GM18508 (cell line): Measurements from ENCODE around the gene EHD3.
"Not testable (repeated sequence)": the region's sequence is repeated elsewhere in the genome, so short reads cannot be mapped to it uniquely, and the experiment has no call there.

Experiments
- ATAC-seq: cut with Tn5 transposase; IDR thresholded peaks from one replicate; pipeline ENCODE4 v1.9.1; 2021; ENCODE audit warnings: moderate number of reproducible peaks; ENCODE audit not compliant: insufficient read depth, unreplicated experiment

The EHD3 gene

DNA sequence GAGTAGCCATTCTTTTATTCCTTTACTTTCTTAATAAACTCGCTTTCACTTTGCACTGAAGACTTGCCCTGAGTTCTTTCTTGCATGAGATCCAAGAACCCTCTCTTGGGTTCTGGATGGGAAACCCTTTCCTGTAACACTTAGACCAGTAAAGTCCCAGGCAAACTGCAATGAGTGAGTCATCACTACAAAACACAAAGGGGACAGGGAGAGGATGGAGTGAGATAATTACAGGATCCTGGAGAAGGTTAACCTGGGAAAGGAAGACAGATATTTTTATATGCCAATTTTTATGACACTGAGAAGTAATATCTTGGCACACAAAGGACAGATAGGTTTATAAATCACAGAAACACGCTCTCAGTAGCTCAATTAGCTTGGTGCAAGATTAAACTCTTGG is 48.7 kb downstream of the EHD3 start:
- ATAC-seq: no peak

DNA sequence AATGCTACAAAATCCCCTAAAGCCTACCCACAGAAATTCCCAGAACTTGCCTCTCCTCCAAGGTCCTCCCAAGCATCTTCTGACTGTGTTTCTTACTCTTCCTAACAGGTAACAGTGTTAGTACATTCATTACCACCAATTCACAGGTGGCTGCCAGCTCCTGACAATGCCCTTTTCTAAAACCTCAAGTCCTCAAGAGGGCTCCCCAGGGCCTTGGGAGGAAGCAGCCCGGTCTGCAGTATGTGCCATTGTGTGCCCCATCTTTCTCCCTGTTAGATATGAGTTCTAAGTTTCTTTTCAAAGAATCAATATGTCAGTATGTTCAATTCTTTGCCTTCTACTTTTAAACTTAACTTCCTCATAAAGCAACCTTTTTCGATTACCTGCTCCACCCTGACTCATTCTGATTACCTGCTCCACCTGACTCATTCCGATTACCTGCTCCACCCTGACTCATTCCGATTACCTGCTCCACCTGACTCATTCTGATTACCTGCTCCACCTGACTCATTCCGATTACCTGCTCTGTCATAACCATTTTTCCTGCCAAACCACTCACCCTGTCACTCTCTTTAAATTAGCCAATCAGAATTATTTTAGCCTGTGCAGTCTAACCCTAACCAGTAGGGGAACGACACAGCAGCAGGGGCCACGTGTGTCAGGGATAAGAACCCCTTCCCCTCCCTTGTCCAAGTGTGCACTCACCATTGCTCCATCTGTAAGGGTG is 49.4 kb downstream of the EHD3 start:
- ATAC-seq: not testable (repeated sequence)

DNA sequence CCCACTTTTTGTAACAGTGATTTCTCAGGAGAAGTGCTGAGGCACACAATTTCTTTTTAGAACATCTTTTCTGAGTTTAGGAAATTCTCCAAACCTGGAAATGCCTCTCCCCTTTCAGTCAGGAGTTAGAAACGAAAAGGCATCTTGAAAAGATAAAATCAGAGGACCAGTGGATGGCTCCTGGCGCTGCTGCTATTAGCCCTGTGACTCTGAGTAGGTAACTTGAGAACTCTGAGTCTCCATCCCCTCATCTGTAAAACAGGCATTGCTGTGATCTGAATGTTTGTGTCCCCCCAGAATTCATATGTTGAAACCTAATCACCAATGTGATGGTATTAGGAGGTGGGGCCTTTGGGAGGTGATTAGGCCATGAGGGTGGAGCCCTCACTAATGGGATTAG is 50.2 kb downstream of the EHD3 start:
- no peak for ATAC-seq

DNA sequence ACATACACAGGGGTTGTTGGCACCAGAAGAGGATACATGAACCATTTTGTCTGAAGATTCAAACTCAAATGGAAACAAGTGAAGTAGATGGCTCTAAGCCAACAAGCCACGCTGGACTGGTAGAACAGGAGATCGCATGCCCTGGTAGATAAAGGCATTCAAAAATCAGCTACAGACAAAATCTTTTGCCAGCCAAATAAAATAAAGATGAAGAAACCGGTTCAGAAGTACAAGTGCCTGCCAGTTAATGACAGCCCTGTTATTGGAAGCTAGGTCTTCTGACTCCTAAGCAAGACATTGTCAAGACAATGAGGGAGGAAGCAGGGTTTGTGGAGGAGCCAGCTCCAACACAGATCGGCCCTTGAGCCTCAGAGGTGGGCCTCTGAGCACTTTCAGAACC is 52.3 kb downstream of the EHD3 start:
- ATAC-seq: no peak

DNA sequence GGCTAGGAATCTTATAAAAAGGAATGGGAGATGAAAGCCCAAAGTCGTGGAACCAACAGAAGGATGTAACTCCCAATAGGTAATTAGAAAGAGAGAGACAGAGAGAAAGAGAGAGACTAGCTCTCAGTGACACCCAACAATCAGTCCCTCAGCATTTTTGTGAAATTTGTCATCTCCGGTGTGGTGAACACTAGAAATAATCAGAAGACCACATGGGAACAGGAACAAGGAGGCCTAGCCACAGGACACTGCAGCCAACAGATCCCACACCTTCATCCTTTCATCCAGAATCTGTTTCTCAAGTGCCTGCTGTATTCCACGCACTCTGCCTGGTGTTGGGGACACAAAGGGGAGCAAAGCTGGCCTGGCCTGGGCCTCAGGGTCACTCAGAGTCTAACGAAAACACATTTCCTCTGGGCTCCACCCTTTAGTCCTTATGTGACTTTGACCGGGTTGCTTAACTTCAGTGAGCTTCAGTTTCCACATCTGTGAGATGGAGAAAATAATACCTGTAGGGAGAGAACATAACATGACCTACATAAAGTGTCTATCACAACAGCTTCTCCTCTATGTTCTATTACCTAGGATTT is 53.1 kb downstream of the EHD3 start:
- ATAC-seq: no peak

DNA sequence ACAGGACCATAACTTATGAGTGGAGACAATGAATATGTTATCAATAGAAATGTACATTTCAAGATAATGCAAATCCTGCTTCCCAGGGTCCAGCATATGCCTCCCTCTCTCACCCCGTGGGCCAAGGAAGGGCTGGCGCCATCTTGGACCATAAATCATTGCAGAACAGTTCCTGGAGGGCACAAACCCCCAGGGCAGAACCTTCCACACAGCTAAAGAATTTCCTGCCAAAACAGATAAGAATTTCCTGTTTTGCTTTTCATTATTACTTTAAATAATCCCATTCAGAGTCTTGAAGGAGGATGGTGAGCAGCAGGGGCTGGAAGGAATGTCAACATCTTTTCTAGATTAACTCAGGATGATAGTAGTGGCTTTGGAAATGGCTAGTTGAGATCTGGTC is 53.7 kb downstream of the EHD3 start:
- no peak for ATAC-seq

DNA sequence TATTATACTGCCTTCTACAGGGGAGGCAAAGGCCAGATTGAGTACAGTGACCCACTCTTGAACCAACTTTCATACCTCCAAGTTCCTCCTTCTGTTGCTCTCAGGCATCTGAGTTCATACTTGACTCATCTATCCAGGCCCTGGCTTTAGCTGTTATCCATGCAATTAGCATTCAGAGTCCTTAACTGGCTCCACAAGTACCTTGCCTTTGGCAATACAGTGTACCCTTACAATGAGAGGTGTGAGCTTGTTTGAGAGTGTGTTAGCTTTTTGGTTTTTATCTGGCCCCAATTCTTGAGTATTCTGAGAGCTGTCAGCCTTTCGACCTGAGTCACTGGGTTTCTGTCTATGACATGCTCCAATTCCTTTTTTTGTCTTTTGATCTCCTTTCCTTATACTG is 60.2 kb downstream of the EHD3 start:
- ATAC-seq: no peak

DNA sequence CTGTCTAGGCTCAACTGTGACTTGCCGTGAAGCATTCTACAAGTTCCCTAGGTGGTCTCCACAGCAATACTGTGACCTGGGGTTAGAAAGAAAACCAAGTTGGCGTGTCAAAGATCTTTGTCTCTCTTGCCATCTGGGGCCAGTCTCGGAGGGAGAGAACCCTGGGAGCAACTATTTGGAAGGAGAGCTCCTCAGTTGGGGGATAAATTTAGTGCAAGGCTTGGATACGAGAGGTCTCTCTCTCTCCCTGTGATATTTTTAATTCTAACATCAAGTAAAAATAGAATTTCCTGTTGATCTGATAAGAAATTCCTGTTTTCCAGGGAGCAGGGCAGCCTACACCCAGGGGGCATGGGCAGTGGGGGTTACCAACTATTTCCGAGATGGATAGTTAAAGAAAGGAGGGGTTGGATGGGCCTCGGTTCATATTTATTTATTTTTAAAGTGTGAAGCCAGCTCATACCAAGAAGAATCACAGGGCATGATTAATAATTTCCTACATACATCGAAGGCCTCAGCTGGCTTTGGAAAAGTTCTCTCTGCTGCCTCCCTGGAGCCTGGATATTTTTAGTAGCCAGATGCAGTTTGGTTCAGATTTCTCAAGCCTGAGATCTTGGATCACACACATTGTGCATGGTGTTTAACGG is 62.8 kb downstream of the EHD3 start:
- no peak for ATAC-seq

DNA sequence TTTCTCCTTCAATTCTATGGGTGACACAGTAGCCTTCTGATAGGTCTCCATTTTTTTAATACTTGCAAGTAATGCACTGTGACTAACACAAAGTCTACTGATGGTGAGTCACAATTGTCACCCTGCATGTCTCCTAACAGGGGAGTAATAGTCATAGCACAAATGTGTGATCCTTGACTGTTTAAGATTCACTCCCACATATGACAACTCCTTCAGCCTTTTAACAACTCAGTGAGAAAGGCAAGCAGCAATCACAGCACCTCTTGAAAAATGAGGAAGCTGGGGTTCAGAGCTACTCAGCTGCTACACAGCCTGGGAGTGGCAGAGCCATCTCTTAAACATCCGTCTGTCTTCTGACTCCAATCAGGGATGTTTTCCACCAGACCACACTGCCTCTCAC is 63.8 kb downstream of the EHD3 start:
- no peak for ATAC-seq

DNA sequence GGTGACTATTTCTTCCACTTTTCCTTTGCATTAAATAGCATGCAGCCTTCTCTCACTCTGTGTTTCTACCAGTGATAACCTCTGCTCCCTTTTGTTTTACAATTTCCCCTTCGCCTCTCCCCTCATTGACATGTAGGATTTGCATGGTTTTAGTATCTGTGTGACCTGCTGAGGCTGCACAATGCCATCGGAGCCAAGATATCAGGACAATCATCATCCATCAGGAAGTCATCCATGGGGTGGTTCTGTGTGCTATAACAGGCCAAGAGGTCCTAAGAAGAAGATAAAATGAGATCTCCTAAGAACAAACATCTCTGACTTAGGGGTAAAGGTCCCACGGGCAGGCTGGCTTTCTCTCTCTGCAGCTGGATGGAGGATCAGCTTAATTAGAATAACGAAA is 65.6 kb downstream of the EHD3 start:
- no peak for ATAC-seq

DNA sequence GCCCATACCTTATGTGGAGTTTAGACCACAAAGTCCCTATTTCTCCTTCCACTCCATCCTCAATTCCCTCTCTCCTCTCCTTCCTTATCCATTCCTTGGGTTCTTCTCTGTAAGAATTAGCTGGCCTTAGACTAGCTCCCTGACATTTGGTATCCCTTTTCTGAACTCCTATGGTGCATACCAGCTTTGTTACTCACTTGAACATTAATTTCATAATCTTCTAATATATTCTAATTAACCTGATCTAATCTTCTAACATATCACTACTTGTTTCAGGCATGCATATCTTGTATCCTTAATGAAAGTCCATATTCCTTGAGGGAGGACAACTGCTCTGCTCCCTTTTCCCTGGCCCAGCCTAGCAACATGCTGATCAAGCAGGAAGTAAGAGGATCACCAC is 66.4 kb downstream of the EHD3 start:
- no peak for ATAC-seq

DNA sequence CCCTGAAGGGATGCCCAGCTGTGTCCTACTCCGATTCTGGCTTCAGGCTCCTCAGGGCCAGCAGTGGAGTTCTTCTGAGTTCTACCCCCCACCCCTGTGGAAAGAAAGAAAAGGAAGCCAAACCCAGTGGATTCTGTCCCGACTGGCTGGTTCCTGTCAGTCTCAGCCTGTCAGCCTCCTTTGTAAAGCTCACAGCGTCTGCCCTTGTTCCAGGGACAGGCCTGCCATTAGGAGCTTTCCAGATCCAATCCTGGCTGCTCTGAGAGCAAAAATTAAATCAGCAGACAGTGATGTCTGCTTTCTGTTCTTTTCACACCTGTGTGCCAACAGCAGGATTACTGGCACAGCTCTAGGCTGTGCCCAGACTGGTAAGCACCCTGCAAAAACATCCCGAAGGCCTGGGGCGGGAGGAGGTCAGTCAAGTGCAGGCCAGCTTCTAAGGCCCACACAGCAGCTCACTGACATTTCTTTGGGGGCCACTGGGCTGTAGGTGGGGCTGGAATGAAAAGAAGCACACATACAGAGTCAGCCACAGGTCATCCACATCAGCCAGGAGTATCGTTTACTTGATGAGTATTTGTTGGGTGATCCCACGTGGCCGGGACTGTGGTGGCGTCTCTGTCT is 69.1 kb downstream of the EHD3 start:
- ATAC-seq: no peak

DNA sequence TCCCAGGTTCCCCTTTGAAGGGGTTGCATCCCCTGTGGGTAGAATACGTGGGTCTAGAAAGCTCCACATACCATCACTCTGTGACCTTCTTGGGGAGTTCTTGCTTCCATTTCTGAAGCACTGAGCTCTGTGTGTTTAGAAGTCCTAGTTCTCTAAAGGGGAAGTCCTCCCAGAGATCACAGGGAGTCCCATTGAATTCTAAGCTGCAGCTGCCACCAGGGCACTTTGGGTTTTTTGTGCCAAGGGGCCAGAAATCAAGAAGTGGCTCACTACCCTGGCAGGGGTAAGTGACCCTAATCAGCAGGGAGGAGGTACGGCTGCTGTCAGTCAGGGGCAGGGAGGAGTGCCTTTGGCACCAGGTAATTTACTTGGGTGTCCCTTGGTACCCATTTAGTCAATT is 70.9 kb downstream of the EHD3 start:
- ATAC-seq: no peak

DNA sequence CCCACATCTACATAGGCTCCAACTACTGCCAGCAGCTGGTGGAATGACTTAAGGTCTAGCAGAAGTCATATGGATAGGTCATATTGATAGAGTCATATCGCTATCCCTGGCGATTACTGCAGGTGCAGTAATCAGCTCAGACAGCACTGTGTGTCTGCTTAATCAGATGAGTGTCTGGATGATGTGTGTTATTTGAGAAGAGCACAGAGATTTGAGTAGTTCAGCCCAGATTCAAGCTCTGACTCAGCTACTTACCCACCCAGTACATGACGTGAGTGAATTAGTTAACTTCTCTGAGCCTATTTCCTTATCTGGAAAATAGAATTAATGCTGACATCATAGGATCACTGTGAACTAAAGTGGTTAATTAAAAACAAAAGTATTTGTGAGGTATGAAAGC is 78.9 kb downstream of the EHD3 start:
- ATAC-seq: no peak

DNA sequence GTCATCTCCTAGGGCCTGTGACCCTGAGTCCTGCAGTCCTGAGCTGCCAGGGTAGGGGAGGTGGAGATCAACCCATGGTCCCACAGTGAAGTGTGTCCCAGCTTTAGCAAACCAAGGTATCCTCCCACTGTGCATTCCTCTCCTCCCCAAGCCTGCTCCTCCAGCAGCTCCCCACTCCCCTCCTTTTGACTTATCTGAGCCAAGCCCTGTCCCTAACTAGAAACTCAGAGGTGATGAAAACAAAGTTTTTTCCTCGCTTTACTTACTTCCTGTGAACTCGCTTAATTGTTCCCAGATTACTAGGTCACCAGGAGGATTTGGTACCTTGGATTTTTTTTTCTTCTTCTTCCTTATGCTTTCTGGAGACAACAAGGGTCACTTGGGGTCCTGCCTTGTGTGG is 80.8 kb downstream of the EHD3 start:
- ATAC-seq: no peak

DNA sequence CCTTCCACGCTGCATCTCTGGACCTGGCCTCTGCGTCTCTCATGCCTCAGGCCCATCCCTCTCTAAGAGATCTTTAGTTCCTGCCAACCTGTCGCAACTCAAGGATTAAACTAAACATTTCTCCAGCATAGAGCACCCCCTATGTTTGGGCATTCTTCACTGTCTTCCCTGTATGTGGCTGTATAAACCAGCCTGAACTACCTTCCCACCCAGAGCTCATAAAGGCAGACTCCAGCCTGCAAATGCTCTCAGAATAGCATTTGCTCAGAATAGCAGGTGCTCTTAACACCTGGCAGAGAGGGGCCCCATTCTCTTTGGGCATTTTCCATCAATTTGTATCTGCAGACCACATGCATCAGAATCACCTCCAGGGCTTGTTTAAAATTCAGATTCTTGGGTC is 83.4 kb downstream of the EHD3 start:
- no peak for ATAC-seq

DNA sequence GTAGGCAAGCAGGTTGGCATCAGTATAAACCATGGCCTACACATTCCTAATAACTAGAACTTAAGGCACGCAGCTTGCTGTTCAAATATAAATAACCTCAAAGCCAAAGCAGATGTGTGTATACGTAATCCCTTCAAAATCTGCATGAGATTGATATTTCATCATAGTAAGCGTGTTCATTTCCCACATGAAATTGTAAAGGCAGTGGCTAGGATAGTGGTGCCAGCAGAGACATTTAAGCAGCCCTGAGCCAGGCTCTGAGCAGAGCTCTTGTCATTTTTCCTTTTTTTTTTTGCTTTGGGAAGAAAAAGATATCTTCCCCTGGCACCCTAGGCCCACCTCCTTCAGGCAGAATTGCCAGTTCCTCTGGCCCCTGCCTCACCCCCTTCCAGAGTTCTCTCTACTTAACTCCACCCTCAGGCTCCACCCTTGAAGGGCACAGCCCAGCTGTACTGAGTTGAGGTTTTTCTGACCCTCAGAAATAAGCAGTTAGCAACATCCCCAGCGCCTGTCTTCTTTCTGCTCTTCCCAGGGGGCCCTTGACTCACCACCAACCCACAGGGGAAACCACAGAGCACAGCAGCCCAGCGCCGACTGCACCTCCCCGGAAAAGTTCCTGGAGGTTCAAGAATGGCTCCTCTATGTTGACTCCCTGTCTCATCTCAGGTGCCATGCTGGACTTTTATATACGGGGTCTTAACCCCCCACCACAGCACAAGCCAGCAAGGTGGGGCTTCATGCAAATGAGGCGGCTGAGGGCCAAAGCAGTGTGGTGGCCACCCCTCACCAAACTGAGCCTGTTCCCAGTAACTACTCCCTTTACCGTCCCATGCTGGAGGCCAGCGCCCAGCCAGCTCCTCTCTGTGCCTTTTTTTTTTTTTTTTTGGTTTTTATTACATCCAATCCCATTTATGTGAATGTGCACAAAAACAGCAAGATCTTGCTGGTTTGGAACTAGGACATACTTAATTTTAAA is 84.7 kb downstream of the EHD3 start:
- peak; percentile 43 for ATAC-seq
